GM18507 (cell line): ENCODE results near the gene CD58.
"Not testable (repeated sequence)": the region's sequence is repeated elsewhere in the genome, so short reads cannot be mapped to it uniquely, and the experiment has no call there.

ENCODE experiments used
- DNase-seq: peaks from one replicate; pipeline ENCODE4 v3.0.0; 2011; ENCODE audit warnings: low read depth; ENCODE audit not compliant: insufficient read length; ENCODE audit errors: extremely low spot score
- FAIRE-seq: peaks from 2 replicates; lab custom pipeline; 2011; peaks lifted over from hg19 to GRCh38; lab: Jason Lieb, UNC

The CD58 gene

GRCh38 chr1:116570358-116571214 lies at the start of gene CD58:
Gene CD58, minus strand, starts transcription at chr1:116571026. Its CDS starts 54 bp downstream, at chr1:116570972.
- DNase-seq (peak; percentile 72), FAIRE-seq (peak; percentile 76)

GRCh38 chr1:116620392-116620791 lies 49.6 kb upstream of the CD58 start:
- not testable (repeated sequence) for FAIRE-seq

GRCh38 chr1:116619106-116619505 lies 48.3 kb upstream of the CD58 start:
- DNase-seq, FAIRE-seq: not testable (repeated sequence)

More at GRCh38 chr1:116620392-116620791, 49.6 kb upstream of the CD58 start:
- DNase-seq, result not testable (repeated sequence)

GRCh38 chr1:116617808-116618207 lies 47.0 kb upstream of the CD58 start:
- not testable (repeated sequence) for FAIRE-seq, DNase-seq

GRCh38 chr1:116613825-116614224 lies 43.0 kb upstream of the CD58 start:
- FAIRE-seq, DNase-seq: not testable (repeated sequence)

GRCh38 chr1:116609801-116610371 lies 39.1 kb upstream of the CD58 start:
- FAIRE-seq, DNase-seq: not testable (repeated sequence)

- FAIRE-seq, DNase-seq: not testable (repeated sequence)
Measured at GRCh38 chr1:116608841-116609240, 38.0 kb upstream of the CD58 start.

GRCh38 chr1:116608151-116608550 lies 37.3 kb upstream of the CD58 start:
- DNase-seq, FAIRE-seq: not testable (repeated sequence)

GRCh38 chr1:116607463-116607862 lies 36.6 kb upstream of the CD58 start:
- FAIRE-seq, DNase-seq: not testable (repeated sequence)

GRCh38 chr1:116606067-116606466 lies 35.2 kb upstream of the CD58 start:
- not testable (repeated sequence) for DNase-seq, FAIRE-seq

GRCh38 chr1:116605315-116605714 lies 34.5 kb upstream of the CD58 start:
- DNase-seq (no peak), FAIRE-seq (no peak)

GRCh38 chr1:116604408-116604807 lies 33.6 kb upstream of the CD58 start:
- not testable (repeated sequence) for DNase-seq, FAIRE-seq

- DNase-seq, FAIRE-seq: not testable (repeated sequence)
Measured at GRCh38 chr1:116603646-116604045, 32.8 kb upstream of the CD58 start.

- FAIRE-seq, DNase-seq: not testable (repeated sequence)
Measured at GRCh38 chr1:116599369-116599768, 28.5 kb upstream of the CD58 start.

- DNase-seq, FAIRE-seq: not testable (repeated sequence)
Measured at GRCh38 chr1:116598420-116599036, 27.7 kb upstream of the CD58 start.

- FAIRE-seq, result peak; percentile 55
- not testable (repeated sequence) for DNase-seq
Measured at GRCh38 chr1:116597388-116597787, 26.6 kb upstream of the CD58 start.

- FAIRE-seq, result peak; percentile 18
- DNase-seq, result not testable (repeated sequence)
Measured at GRCh38 chr1:116596742-116597307, 26.0 kb upstream of the CD58 start.

GRCh38 chr1:116595946-116596741 lies 25.3 kb upstream of the CD58 start:
- DNase-seq, result not testable (repeated sequence)
- peak; percentile 18 for FAIRE-seq
